ENCODE measurements around the gene MMP28. TPM values are rescaled to one million over a fixed set of nuclear protein-coding genes. Genes with fewer than 3 reads are reported as not detected.

MMP28 gene
- total RNA-seq, 4 donors from 2014 or later, result 29.1 to 61.0 (median 35.2) TPM

GRCh38 chr17:35808962-35809854 lies 13.8 kb upstream of the MMP28 start, which contains the start of gene TAF15:
TSS of gene TAF15 (plus strand) at chr17:35809484. CDS start at chr17:35809570, 86 bp downstream.
- peak within 1 kb of the TSS; percentile 94 to 99 (median 98) for H3K27ac ChIP-seq
- no peaks in the 10 kb centered on the region for H3K9me3 ChIP-seq
- intact Hi-C loops (cut with DNase I), result no loop called here
- H3K4me1 ChIP-seq, result peaks cover 19 to 56% (median 20%) of the 10 kb centered on the region in 3 donors
- H3K27me3 ChIP-seq, result no peaks in the 10 kb centered on the region
- no peaks in the 10 kb centered on the region for H3K36me3 ChIP-seq
- 0 to 1% methylated on average over 20 to 28 of the region's 71 CpGs for WGBS, 2 donors
- peak; percentile 86 for DNase-seq
- peak; percentile 56 to 76 (median 68) for TF ChIP-seq CTCF (IDR thresholded peaks at IDR 0.05)
- peak in 3 of 4 donors; percentile 90 to 100 (median 97) for TF ChIP-seq POLR2A (IDR thresholded peaks at IDR 0.05)
- H3K4me3 ChIP-seq, result peak within 1 kb of the TSS; percentile 79 to 94 (median 88)

DNA sequence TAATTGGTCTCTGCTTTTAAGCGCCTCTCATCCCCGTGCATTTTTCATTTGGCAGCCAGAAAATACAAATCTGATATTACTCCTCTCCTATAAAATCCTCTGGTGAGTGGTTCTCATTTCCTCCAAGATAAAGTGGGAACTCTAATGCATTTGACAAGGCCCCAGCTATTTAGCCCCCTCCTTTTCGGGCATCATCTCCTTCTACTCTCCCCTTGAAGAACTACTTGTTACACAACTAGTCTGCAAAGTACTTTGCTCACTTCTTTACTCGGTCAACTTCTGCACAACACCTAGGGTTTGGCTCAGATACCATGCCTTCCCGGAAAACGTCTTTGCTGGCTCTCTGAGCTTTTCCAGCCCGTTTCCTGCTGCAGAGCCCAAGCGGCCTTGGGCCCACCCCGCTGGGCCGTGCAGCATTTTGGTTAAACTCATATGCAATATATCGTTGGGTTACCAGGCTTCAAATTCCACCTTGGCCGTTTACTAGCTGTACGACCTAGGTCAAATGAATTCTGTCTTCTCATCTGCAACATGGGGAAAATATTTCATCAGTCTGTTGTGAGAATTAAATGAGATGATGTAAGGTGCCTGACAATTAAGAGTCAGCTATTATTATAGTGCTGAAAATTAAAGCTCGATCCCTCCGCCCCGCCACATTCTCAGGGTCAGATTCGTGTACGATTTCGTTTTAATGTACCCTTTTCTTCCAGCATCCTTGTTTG lies 13.0 kb upstream of the MMP28 start:
- intact Hi-C loops (cut with DNase I), result no loop called here
- 24 to 31% methylated on average over 18 to 19 of the region's 19 CpGs for WGBS, 2 donors
- peaks cover 20 to 50% (median 22%) of the 10 kb centered on the region in 3 donors for H3K4me1 ChIP-seq

DNA sequence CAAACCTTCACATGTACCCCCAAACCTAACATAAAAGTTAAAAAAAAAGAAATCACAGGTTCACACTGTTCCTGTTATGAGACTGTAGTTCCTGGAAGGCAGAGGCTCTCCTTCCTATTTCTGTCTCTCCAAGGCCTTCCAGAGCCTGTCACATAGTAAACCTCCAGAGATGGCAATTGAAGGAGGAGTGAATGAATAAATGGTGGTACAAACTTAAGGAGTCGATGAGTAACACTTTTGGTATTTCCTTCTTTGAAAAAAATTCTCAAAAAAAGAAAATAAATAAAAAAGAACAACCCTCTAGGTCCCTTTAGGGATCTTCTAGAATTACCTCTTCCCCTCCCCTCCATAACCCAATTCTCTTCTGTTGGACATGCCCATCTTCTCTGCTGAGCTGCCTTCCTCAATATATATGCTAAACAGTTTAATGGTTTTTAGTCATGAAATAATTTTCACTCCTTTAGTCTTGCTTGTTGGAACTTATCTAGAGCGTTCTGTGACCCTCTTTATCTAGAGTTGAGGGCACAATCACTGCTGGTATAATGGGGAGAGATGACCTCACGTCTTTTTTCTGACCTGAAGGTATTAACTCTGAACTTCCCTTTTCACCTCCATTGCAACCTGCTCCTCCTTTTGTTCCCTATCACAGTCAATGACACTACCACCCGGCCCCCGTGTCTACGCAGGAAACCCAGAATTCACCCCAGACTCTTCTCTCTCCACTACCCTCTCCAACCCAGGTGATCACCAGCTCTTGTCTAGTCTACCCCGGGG lies 12.1 kb upstream of the MMP28 start:
- 81 to 86% methylated on average over 7 of the region's 7 CpGs for WGBS, 2 donors
- TF ChIP-seq CTCF (IDR thresholded peaks at IDR 0.05), result no peak
- Histone ChIP-seq H3K27ac (no peak overlapping the region), H3K27me3 (no peaks in the 10 kb centered on the region), H3K4me3 (no peak overlapping the region), H3K4me1 (peaks cover 20 to 44% (median 22%) of the 10 kb centered on the region in 3 donors), H3K9me3 (no peaks in the 10 kb centered on the region), H3K36me3 (no peaks in the 10 kb centered on the region)
- intact Hi-C loops (cut with DNase I), result no loop called here
- DNase-seq, result no peak

More for the DNA sequence above, 13.0 kb upstream of the MMP28 start:
- no peak for DNase-seq
- H3K27ac ChIP-seq, result peak overlapping the region; percentile 94 to 99 (median 98)
- TF ChIP-seq POLR2A (IDR thresholded peaks at IDR 0.05) (no peak), CTCF (IDR thresholded peaks at IDR 0.05) (no peak)
- H3K9me3 ChIP-seq, result no peaks in the 10 kb centered on the region
- no peaks in the 10 kb centered on the region for H3K36me3 ChIP-seq
- H3K4me3 ChIP-seq, result peak overlapping the region; percentile 79 to 94 (median 88)
- H3K27me3 ChIP-seq, result no peaks in the 10 kb centered on the region

GRCh38 chr17:35804658-35805192 lies 9.3 kb upstream of the MMP28 start:
- Histone ChIP-seq H3K27ac (peak overlapping the region; percentile 27 to 58 (median 52)), H3K4me1 (peaks cover 18 to 45% (median 36%) of the 10 kb centered on the region in 3 donors), H3K4me3 (no peak overlapping the region), H3K9me3 (no peaks in the 10 kb centered on the region), H3K36me3 (no peaks in the 10 kb centered on the region), H3K27me3 (no peaks in the 10 kb centered on the region)
- TF ChIP-seq POLR2A (IDR thresholded peaks at IDR 0.05) (no peak), CTCF (IDR thresholded peaks at IDR 0.05) (peak; percentile 61 to 95 (median 90))
- DNase-seq, result no peak
- intact Hi-C loops (cut with DNase I), result loop anchor here (2.0 kb wide), 1 partner anchor 40 kb away; no protein-coding TSS in a partner anchor
- 19 to 50% methylated on average over 1 of the region's 1 CpG for WGBS, 2 donors
